ENCODE data around the gene HAUS6.
"Not testable (repeated sequence)": the region's sequence is repeated elsewhere in the genome, so short reads cannot be mapped to it uniquely, and the experiment has no call there.

Gene HAUS6

DNA sequence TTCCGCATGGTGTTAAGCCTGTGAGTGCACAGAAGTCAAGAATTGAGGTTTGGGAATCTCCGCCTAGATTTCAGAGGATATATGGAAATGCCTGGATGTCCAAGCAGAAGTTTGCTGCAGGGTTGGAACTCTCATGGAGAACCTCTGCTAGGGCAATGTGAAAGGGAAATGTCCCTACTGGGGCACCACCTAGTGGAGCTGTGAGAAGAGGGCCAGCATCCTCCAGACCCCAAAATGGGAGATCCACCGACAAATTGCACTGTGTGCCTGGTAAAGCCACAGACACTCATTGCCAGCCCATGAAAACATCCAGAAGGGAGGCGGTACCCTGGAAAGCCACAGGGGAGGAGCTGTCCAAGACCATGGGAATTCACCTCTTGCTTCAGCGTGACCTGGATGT, 66.1 kb downstream of the HAUS6 start:
- DNase-seq: no peak

DNA sequence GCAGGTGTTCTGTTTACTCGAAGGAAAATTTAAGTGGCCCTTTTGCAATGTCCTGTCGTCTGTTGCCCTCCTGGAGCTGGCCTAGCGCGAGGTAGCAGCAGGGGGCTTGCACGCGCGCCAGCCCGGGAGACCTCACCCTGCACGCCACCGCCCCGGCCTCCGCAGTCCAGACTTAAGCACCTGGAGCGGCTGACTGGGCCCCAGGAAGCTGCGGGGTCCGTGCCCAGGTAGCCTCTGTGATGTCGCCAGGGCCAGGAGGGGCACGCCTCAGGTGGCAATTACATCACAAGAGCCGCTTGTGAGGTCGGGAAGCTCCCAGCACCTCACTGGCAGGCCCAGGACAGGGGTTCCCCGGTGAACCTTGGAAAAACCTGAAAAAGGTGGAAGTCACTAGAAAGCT, 69.7 kb downstream of the HAUS6 start, which contains the start of gene SAXO1:
Gene SAXO1, minus strand, starts transcription at position 195 of the 400 bp plus-strand sequence. CDS start 301 bp downstream, outside the sequence.
- no peak for DNase-seq

DNA sequence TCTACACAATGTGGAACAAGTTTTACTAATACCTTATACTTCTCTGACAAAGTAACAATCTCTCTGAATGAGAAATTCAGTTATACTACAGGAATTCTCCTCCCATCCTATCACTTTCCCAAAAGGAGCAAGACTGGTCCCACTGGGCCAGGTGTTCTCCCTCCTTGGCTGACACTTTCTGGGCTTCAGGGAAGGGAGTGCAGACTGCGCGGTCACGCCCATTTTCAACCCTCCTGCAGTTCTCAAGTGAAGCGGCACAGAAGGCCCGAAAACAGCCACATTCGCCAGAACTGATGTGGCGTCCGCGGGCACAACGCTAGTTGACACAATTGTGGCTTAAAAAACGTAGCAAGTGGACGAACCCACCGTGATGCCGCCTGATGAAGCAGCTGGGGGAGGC, 70.3 kb downstream of the HAUS6 start:
- no peak for DNase-seq

DNA sequence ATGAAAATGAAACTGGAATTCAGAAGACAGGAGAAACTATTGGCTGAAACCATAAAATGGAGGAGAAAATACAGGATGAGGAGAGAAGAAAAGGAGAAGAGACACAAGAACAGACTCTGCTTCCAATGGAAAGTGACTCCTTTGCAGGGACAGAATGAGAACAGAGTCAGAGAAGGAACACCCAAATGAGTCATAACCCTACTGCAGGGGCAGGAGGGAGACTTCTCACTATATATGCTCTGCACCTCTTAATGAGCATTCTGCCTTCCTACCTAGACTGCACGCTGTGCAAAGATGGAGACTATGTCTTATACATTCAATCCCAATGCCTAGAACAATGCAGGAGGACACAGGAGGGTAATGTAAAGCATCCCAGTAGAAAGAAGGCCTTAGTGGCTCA, 71.8 kb downstream of the HAUS6 start:
- no peak for DNase-seq

DNA sequence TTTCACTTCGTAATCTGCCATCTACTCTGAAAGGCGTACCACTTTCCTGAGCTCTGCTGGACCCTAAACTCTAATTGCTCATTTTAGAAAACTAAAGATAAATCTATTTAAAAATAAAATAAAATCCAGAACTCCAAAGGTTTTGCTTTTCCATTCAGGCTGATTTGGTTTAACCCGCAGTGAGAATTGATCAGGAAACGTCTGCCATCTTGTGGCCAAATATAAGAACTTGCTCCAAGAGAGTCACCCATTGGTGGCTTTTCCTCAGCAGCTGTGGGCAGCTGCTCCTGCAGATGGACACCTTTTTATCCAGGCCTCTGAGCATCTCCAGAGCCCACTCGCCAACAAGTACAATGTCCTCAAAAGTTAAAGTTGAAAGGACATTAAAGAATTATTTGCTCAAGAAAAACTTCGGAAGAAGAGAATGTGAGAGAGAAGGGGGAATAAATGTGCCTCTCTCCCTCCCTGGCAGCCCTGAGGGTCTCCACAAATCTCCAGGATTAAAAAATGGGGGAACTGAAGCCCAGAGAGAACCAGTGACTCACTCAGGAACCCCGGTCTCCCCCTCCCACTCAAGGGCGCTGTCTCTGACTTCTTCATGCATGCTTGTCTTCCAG, 73.8 kb downstream of the HAUS6 start:
- no peak for DNase-seq

DNA sequence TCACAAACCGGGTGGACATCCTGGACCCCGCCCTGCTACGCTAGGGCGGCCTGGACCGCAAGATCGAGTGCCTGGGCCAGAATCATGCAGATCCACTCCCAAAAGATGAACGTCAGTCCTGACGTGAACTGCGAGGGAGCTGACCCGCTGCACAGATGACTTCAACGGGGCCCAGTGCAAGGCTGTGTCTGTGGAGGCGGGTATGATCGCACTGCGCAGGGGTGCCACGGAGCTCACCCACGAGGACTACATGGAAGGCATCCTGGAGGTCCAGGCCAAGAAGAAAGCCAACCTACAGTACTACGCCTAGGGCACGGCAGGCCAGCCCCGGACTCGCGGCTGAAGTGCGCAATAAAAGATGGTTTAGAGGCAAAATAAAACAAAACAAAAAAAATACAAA, 74.9 kb downstream of the HAUS6 start:
- DNase-seq: no peak

DNA sequence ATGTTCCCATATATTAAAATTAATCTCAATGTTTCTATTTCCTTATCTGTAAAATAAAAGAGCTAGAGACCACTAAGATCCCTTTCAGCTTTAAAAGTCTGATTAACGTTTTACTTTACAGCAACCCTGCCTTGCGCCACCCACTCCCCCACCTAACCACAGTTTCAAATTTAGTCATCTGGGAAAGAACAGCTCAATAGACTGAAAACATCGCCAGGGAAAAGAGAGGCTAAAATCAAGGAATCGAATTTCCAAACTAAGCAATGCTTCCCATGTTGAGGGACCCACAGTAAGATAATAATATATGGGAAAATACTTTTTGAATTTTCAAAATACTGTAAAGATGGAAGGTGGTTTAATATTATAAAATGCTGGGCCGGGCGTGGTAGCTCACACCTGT, 76.3 kb downstream of the HAUS6 start:
- no peak for DNase-seq

DNA sequence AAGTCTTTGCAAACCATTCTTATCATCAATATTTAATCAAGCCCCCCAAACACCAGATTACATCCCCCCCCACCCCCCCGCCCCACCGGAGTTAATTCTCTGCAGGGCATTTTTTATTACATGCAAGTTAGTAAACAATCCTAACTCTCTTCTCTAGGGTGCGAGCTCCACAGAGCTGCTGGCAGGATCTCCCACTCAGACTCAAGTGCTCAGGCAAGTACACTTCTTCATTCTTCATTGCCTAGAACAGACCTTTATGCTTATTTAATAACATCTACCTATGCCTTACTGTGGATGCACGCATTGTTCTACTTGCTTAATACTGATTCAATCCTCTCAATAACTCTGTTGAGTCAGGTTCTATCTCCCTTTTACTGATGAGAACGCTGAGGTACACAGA, 79.6 kb downstream of the HAUS6 start:
- no peak for DNase-seq

DNA sequence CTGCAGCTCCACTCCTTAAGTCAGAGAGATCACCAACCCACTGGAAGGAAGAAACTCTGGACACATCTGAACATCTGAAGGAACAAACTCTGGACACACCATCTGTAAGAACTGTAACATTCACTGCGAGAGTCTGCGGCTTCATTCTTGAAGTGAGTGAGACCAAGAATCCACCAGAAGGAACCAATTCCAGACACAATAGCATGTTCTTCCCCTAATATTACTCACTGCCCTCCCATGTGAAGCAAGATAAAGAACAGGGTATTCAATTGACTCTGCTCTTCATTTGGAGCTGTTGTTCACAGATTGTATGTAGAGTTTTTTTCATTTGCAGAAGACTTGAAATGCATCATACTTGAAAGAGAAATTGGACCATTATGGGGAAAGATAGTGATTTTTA, 80.5 kb downstream of the HAUS6 start:
- DNase-seq: no peak

DNA sequence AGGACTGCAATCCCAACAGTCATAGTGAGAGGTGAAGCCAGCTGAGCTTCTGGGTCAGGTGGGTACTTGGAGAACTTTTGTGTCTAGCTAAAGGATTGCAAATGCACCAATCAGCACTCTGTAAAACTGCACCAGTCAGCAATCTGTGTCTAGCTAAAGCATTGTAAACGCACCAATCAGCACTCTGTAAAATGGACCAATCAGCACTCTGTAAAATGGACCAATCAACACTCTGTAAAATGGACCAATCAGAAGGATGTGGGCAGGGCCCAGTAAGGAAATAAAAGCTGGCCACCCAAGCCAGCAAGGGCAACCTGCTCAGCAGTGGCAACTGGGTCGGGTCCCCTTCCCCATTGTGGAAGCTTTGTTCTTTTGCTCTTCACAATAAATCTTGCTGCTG, 81.1 kb downstream of the HAUS6 start:
- not testable (repeated sequence) for DNase-seq

DNA sequence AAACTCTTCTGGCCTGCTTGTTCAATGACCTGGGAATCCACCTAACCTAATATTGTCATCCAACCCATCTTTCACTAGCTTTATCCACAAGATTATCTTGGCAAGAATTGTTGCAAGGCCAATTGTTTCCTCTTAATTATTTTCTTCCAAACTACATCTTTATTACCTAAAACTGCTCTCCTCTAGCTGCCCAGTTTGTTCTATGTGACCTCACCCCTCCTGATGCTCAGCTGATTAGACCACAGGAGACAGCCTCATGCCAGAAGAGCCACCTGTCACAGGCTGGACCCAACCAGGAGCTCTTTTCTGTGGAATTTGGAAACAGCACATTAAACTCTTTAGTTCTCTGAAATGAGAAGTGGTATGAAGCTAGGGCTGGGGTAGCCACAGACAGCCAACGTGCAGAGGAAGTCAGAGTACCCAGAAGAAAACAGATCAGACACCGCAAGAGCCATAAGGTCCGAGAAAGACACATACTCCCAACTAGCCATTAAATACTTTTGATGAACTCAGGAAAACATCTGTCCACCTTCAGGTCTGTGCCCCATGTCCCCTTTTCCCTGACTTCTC, 81.7 kb downstream of the HAUS6 start:
- DNase-seq: no peak

DNA sequence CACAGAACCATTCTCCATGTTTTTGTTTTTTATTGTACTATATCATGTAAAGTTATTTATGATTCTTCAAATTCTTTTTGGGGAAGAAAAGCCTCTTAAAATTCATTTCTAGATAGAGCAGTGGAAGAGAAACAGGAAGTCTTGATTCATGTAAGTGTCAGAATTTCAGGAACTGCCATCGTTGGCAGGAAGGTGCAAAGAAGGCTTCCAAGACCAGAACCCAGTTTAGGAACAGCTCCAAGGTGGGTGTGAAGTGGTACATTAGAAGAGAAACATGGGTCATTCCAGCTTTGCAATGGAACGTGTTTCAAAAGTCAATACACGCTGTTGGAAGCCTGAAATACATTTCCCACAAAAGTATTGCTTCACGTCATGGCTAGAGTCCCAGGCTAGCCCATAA, 84.5 kb downstream of the HAUS6 start:
- DNase-seq: no peak

DNA sequence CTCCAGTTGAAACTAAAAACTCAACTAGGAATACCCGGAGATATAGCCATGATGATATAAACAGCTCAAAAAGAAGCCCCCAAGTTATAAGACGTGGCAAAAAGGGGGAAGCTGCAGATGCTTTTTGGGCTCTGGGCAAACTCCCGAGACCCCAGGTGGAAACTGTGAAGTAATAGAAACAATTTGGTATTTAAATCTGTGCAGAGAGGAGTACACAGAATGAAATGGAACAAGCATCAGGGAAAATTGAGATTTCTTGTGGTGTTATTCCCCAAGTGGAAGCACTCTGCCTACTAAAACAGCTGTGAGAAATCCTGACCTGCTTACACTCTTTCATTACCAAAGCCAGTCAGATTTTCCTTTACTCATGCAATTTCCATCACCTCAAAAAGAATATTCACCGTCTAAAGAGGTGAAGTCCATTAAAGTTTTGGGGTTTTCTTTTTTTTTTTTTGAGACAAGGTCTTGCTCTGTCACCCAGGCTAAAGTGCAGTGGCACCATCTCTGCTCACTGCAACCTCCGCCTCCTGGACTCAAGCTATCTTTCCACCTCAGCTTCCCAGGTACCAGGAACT, 93.2 kb downstream of the HAUS6 start:
- DNase-seq: no peak
